ENCODE data around the gene CLINT1. TPM values are rescaled to one million over a fixed set of nuclear protein-coding genes. Genes with fewer than 3 reads are reported as not detected.

Gene CLINT1
- total and polyA plus RNA-seq, 2 of the 4 experiments (the other 2 are of a cell fraction), result 144 to 146 TPM

DNA sequence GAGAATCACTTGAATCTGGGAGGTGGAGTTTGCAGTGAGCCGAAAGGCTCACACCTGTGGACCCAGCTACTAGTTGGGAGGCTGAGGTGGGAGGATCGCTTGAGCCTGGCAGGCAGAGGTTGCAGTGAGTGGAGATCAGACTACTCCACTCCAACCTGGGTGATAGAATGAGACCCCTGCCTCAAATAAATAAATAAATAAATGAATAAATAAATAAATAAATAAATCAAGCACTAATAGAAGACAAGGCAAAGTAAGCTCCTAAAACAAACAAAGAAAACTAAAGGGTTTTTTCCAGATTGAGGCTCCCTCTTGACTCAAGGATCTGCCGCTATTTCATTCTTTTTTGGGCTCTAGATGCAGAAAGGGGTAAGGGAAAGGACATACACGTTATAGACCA lies 34.7 kb upstream of the CLINT1 start:
- Histone ChIP-seq H3K56ac (ENCODE audit: extremely low read depth, insufficient read depth, low read length) (no peak overlapping the region), H2AK9ac (replicated peaks; ENCODE audit: low read depth, low read length, poor library complexity) (no peak overlapping the region), H3K4me1 (ENCODE audit: control insufficient read depth, insufficient read depth, low read length) (no peaks in the 10 kb centered on the region), H3K18ac (ENCODE audit: low read depth, low read length) (no peak overlapping the region), H4K8ac (ENCODE audit: low read depth in 2 of 2, low read length in 2 of 2) (no peak overlapping the region), H4K20me1 (ENCODE audit: insufficient read depth, low read length) (no peaks in the 10 kb centered on the region), H3K14ac (replicated peaks; ENCODE audit: low read depth, low read length) (no peak overlapping the region), H2AK5ac (ENCODE audit: low read depth, low read length) (no peak overlapping the region), H2BK5ac (ENCODE audit: low read depth, low read length, poor library complexity, severe bottlenecking) (no peak overlapping the region), H2BK15ac (ENCODE audit: low read depth, low read length) (no peak overlapping the region), H3K27ac (ENCODE audit: insufficient read depth, low read length) (no peak overlapping the region), H3K4me2 (ENCODE audit: low read depth, low read length) (no peak overlapping the region), H3K9me1 (ENCODE audit: insufficient read depth, low read length) (no peaks in the 10 kb centered on the region), H4K5ac (ENCODE audit: low read depth, low read length) (no peak overlapping the region), H4K91ac (ENCODE audit: insufficient read depth, low read depth, low read length) (no peak overlapping the region), H3K36me3 (ENCODE audit: control insufficient read depth, insufficient read depth, low read length) (no peaks in the 10 kb centered on the region), H3K4me3 (ENCODE audit: insufficient read depth, low read depth, low read length) (no peak overlapping the region), H3K9ac (ENCODE audit: low read depth, low read length) (no peak overlapping the region), H2BK20ac (ENCODE audit: low read depth, low read length) (no peak overlapping the region), H3K23ac (ENCODE audit: low read depth, low read length) (no peak overlapping the region), H2BK120ac (ENCODE audit: low read depth, low read length) (no peak overlapping the region), H3K27me3 (ENCODE audit: control insufficient read depth, insufficient read depth, low read length) (0 out of 2 replicates have a peak, but pooled peaks cover 1% of the 10 kb centered on the region), H3K4ac (ENCODE audit: low read depth, low read length) (no peak overlapping the region), H3K79me1 (ENCODE audit: low read depth in 1 of 2, low read length in 2 of 2) (no peaks in the 10 kb centered on the region), H2AFZ (replicated peaks; ENCODE audit: low read length, poor library complexity) (no peak overlapping the region), H3K9me3 (ENCODE audit: control insufficient read depth, insufficient read depth, low read length) (no peaks in the 10 kb centered on the region)
- ChIA-PET CTCF (interaction anchor here (0.5 to 1.3 kb wide), 2 partner anchors 15 to 22 kb away, joined by 3 to 4 read pairs; no protein-coding TSS in a partner anchor), POLR2A (ENCODE audit: unreplicated experiment) (no interaction called here)
- ATAC-seq (ENCODE audit: low read depth) (no peak), DNase-seq (no peak)
- no peak for TF ChIP-seq FOS (IDR thresholded peaks at IDR 0.05; ENCODE audit: low read depth, low read length)
- TF ChIP-seq MAFK (IDR thresholded peaks at IDR 0.05; ENCODE audit: low read depth, low read length), result no peak
- TF ChIP-seq, protein P1, sequence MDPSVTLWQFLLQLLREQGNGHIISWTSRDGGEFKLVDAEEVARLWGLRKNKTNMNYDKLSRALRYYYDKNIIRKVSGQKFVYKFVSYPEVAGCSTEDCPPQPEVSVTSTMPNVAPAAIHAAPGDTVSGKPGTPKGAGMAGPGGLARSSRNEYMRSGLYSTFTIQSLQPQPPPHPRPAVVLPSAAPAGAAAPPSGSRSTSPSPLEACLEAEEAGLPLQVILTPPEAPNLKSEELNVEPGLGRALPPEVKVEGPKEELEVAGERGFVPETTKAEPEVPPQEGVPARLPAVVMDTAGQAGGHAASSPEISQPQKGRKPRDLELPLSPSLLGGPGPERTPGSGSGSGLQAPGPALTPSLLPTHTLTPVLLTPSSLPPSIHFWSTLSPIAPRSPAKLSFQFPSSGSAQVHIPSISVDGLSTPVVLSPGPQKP (IDR thresholded peaks at IDR 0.05; ENCODE audit: borderline replicate concordance, low read depth, low read length), result no peak
- no peak for TF ChIP-seq BHLHE40 (IDR thresholded peaks at IDR 0.05; ENCODE audit: low read depth, low read length)
- no peak for TF ChIP-seq RCOR1 (IDR thresholded peaks at IDR 0.05; ENCODE audit: insufficient replicate concordance, low read length)
- no peak for TF ChIP-seq POLR2A (IDR thresholded peaks at IDR 0.05; ENCODE audit: low read depth, low read length)
- TF ChIP-seq SMC3 (IDR thresholded peaks at IDR 0.05; ENCODE audit: low read depth, low read length), result no peak
- no peak for TF ChIP-seq MXI1 (IDR thresholded peaks at IDR 0.05; ENCODE audit: borderline replicate concordance, low read depth, low read length)
- TF ChIP-seq, protein P2, sequence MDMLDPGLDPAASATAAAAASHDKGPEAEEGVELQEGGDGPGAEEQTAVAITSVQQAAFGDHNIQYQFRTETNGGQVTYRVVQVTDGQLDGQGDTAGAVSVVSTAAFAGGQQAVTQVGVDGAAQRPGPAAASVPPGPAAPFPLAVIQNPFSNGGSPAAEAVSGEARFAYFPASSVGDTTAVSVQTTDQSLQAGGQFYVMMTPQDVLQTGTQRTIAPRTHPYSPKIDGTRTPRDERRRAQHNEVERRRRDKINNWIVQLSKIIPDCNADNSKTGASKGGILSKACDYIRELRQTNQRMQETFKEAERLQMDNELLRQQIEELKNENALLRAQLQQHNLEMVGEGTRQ (IDR thresholded peaks at IDR 0.05; ENCODE audit: low read depth, low read length), result no peak
- no peak for TF ChIP-seq NFE2L2 (IDR thresholded peaks at IDR 0.05; ENCODE audit: low read depth, low read length)
- TF ChIP-seq, protein P3, sequence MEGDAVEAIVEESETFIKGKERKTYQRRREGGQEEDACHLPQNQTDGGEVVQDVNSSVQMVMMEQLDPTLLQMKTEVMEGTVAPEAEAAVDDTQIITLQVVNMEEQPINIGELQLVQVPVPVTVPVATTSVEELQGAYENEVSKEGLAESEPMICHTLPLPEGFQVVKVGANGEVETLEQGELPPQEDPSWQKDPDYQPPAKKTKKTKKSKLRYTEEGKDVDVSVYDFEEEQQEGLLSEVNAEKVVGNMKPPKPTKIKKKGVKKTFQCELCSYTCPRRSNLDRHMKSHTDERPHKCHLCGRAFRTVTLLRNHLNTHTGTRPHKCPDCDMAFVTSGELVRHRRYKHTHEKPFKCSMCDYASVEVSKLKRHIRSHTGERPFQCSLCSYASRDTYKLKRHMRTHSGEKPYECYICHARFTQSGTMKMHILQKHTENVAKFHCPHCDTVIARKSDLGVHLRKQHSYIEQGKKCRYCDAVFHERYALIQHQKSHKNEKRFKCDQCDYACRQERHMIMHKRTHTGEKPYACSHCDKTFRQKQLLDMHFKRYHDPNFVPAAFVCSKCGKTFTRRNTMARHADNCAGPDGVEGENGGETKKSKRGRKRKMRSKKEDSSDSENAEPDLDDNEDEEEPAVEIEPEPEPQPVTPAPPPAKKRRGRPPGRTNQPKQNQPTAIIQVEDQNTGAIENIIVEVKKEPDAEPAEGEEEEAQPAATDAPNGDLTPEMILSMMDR (conservative IDR thresholded peaks at IDR 0.05; ENCODE audit: low read depth, low read length), result no peak
- no peak for TF ChIP-seq RFX5 (IDR thresholded peaks at IDR 0.05; ENCODE audit: low read depth, low read length)
- no peak for TF ChIP-seq CEBPB (IDR thresholded peaks at IDR 0.05; ENCODE audit: low read depth, low read length)
- no peak for TF ChIP-seq RAD21 (IDR thresholded peaks at IDR 0.05; ENCODE audit: low read length)
- TF ChIP-seq CHD1 (IDR thresholded peaks at IDR 0.05; ENCODE audit: low read depth, low read length), result no peak
- no peak for TF ChIP-seq MAZ (IDR thresholded peaks at IDR 0.05; ENCODE audit: borderline replicate concordance, low read depth, low read length)
- in situ Hi-C loops (cut with MboI; ENCODE audit: low sequenced_read_pairs), result no loop called here
- no TSS peak for BruUV-seq (replicated peaks)
- dilution Hi-C loops (cut with HindIII; ENCODE audit: low sequenced_read_pairs, unreplicated experiment), result no loop called here
- intact Hi-C loops (cut with micrococcal nuclease), result no loop called here
- no CpG with 5 or more reads among the region's 4 CpGs for WGBS, 2 experiments (ENCODE audit: extremely low coverage in 2 of 2, insufficient read length in 1 of 2)

All from IMR-90 (cell line).